ENCODE results near the gene DCX. TPM values are rescaled to one million over a fixed set of nuclear protein-coding genes. Genes with fewer than 3 reads are reported as not detected.

DCX gene
- total and polyA plus RNA-seq, 2 of the 4 experiments (the other 2 are of a cell fraction), result not detected

DNA sequence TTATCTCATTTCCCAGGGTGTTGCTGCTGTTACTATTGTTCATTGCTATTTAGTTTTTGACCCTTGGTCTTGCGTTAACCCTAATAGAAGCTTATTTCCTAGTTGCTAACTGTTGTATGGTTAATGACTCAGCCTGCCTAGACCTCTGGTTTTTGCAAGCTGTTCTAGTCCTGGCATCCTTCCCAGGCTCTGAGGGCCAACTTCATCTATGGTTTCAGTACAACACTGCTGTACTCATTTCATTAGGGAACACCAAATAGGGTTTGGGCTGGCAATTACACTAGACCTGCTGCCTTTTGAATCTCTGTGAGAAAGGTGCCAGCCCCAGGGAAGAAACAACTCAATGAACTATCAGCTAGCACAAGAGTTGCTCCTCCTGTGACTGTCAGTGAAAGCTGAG, 59.6 kb downstream of the DCX start:
- H2BK20ac ChIP-seq (ENCODE audit: low read depth, low read length), result no peak overlapping the region
- dilution Hi-C loops (cut with HindIII; ENCODE audit: low sequenced_read_pairs, unreplicated experiment) (no loop called here), intact Hi-C loops (cut with micrococcal nuclease) (no loop called here), in situ Hi-C loops (cut with MboI; ENCODE audit: low sequenced_read_pairs) (no loop called here)
- H3K79me1 ChIP-seq (ENCODE audit: low read depth in 1 of 2, low read length in 2 of 2), result no peaks in the 10 kb centered on the region
- H3K23ac ChIP-seq (ENCODE audit: low read depth, low read length), result no peak overlapping the region
- POLR2A ChIA-PET (ENCODE audit: unreplicated experiment), result no interaction called here
- no peak for ATAC-seq (ENCODE audit: low read depth)
- H2AFZ ChIP-seq (replicated peaks; ENCODE audit: low read length, poor library complexity), result no peak overlapping the region
- no peak overlapping the region for H4K91ac ChIP-seq (ENCODE audit: insufficient read depth, low read depth, low read length)
- TF ChIP-seq FOS (IDR thresholded peaks at IDR 0.05; ENCODE audit: low read depth, low read length) (no peak), RAD21 (IDR thresholded peaks at IDR 0.05; ENCODE audit: low read length) (no peak), MAZ (IDR thresholded peaks at IDR 0.05; ENCODE audit: borderline replicate concordance, low read depth, low read length) (no peak), SMC3 (IDR thresholded peaks at IDR 0.05; ENCODE audit: low read depth, low read length) (no peak), BHLHE40 (IDR thresholded peaks at IDR 0.05; ENCODE audit: low read depth, low read length) (no peak), MAFK (IDR thresholded peaks at IDR 0.05; ENCODE audit: low read depth, low read length) (no peak), CEBPB (IDR thresholded peaks at IDR 0.05; ENCODE audit: low read depth, low read length) (no peak), POLR2A (IDR thresholded peaks at IDR 0.05; ENCODE audit: low read depth, low read length) (no peak), RCOR1 (IDR thresholded peaks at IDR 0.05; ENCODE audit: insufficient replicate concordance, low read length) (no peak), NFE2L2 (IDR thresholded peaks at IDR 0.05; ENCODE audit: low read depth, low read length) (no peak), ELK1 (IDR thresholded peaks at IDR 0.05; ENCODE audit: borderline replicate concordance, low read depth, low read length) (no peak)
- no peak overlapping the region for H2AK9ac ChIP-seq (replicated peaks; ENCODE audit: low read depth, low read length, poor library complexity)
- no peaks in the 10 kb centered on the region for H3K9me3 ChIP-seq (ENCODE audit: control insufficient read depth, insufficient read depth, low read length)
- CTCF ChIA-PET, result no interaction called here
- no peak overlapping the region for H2BK15ac ChIP-seq (ENCODE audit: low read depth, low read length)
- H4K20me1 ChIP-seq (ENCODE audit: insufficient read depth, low read length), result no peaks in the 10 kb centered on the region
- no peaks in the 10 kb centered on the region for H3K4me1 ChIP-seq (ENCODE audit: control insufficient read depth, insufficient read depth, low read length)
- H3K9me1 ChIP-seq (ENCODE audit: insufficient read depth, low read length), result no peaks in the 10 kb centered on the region
- no CpG with 5 or more reads among the region's 1 CpG for WGBS, 2 experiments (ENCODE audit: extremely low coverage in 2 of 2, insufficient read length in 1 of 2)
- H2BK5ac ChIP-seq (ENCODE audit: low read depth, low read length, poor library complexity, severe bottlenecking), result no peak overlapping the region
- H3K4ac ChIP-seq (ENCODE audit: low read depth, low read length), result no peak overlapping the region
- H3K4me2 ChIP-seq (ENCODE audit: low read depth, low read length), result no peak overlapping the region
- no peak overlapping the region for H4K8ac ChIP-seq (ENCODE audit: low read depth in 2 of 2, low read length in 2 of 2)
- no peak overlapping the region for H2BK120ac ChIP-seq (ENCODE audit: low read depth, low read length)
- no peak overlapping the region for H2AK5ac ChIP-seq (ENCODE audit: low read depth, low read length)
- H3K18ac ChIP-seq (ENCODE audit: low read depth, low read length), result no peak overlapping the region
- DNase-seq, result no peak
- H3K4me3 ChIP-seq (ENCODE audit: insufficient read depth, low read depth, low read length), result no peak overlapping the region
- H3K14ac ChIP-seq (replicated peaks; ENCODE audit: low read depth, low read length), result no peak overlapping the region
- H3K27me3 ChIP-seq (ENCODE audit: control insufficient read depth, insufficient read depth, low read length), result peaks cover 9% of the 10 kb centered on the region; the same call in 1 of the 2 replicates
- no peak overlapping the region for H4K5ac ChIP-seq (ENCODE audit: low read depth, low read length)
- no peak overlapping the region for H3K9ac ChIP-seq (ENCODE audit: low read depth, low read length)
- H3K36me3 ChIP-seq (ENCODE audit: control insufficient read depth, insufficient read depth, low read length), result no peaks in the 10 kb centered on the region
- H3K27ac ChIP-seq (ENCODE audit: insufficient read depth, low read length), result no peak overlapping the region
- no TSS peak for BruUV-seq (replicated peaks)
- H3K56ac ChIP-seq (ENCODE audit: extremely low read depth, insufficient read depth, low read length), result no peak overlapping the region

Measured in IMR-90 (cell line).